GM18502 (cell line): ENCODE results near the gene ZBTB46.

Source experiments
- ATAC-seq: cut with Tn5 transposase; IDR thresholded peaks from one replicate; pipeline ENCODE4 v1.9.1; 2021; ENCODE audit warnings: mild to moderate bottlenecking; ENCODE audit not compliant: unreplicated experiment, poor library complexity

ZBTB46 gene

DNA sequence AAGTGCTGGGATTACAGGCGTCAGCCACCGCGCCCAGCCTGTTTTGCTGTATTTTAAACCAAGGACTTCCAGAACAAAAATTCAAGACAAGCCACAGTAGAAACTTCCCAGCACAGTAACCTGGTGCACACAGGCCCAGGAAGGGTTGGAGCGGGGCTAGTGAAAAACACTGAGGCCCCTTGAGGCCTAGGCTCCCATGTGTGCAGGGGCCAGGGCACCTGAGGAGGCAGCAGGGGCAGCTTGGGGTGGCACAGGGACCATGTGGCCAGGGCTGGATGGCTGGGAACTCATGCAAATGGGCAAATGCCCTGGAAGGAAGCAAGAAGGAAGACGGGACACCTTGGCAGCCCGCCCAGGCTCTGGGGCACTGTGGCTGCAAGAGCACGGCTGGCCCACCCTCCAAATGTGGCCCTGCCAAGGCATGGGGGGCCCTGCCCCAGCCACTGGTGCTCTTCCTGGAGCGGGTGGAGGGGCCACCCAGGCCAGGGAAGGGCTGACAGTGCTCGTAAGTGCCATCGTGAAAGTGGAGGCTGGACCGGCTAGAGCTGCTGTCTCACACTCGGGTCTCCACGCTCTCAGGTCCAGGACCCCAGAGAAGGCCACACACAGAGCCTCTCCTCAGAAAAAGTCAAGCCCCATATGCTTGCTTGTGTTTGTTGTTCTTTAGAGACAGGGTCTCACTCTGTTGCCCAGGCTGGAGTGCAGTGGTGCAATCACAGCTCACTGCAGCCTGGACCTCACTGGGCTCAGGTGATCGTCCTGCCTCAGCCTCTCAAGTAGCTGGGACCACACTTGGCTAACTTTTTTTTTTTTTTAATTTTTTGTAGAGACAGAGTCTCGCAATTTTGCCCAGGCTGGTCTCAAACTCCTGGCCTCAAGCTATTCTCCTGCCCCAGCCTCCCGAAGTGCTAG, 81.2 kb downstream of the ZBTB46 start:
- ATAC-seq = no peak

DNA sequence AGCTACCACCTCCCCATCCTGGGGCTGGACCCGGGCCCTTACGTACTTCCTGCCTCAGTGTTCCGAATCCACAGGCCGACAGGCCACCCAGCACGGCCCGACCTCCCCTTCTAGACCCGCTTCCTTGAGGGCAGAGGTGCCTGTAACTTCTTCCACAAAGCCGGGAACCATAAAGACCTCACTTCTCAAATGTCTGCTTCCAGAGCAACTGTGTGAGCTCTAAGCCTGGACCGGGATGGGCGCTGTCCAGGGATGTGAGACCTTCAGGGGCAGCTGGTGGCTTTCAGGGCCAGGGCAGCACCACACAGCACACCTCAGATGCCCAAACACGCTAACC, 82.2 kb downstream of the ZBTB46 start:
- ATAC-seq = no peak

DNA sequence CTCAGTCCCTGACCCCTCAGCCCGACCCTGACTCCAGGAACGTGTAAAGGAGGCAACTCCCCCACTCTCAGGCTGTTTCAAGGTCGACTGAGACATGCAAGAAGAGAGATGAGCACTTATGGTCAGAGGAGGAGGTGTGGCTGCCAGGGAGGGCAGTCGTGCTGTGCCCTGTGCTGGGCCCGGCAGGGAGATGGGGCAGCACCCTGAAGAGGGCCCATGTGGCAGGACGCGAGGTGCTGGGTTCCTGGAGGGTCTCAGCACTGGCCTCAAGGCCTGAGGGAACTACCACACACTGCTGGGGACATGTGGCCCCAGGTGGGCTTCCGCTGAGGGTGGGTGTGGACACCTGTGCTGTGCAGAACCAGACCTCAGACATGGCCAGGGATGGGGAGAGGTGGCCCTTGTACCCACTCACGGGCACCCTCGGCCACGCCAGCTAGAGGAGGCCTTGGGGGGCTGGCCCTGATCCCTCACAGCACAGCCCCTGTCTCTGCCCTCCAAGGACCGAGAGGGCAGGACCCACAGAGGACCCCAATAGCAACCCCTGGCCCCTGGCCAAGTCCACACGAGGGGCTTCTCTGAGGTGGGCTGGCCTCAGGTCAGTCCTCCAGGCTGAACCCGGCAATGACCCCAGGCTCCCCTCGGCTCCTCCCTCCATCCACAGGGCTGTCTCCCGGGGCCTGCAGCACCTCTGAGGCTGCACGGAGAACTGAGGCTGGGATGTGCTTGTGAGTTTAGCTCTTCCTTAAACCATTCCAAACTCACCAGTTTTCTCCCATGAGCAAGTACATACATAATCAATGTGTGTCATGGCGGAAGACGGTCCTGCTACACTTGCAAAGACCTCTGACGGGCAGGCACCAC, 82.8 kb downstream of the ZBTB46 start:
- ATAC-seq = no peak

DNA sequence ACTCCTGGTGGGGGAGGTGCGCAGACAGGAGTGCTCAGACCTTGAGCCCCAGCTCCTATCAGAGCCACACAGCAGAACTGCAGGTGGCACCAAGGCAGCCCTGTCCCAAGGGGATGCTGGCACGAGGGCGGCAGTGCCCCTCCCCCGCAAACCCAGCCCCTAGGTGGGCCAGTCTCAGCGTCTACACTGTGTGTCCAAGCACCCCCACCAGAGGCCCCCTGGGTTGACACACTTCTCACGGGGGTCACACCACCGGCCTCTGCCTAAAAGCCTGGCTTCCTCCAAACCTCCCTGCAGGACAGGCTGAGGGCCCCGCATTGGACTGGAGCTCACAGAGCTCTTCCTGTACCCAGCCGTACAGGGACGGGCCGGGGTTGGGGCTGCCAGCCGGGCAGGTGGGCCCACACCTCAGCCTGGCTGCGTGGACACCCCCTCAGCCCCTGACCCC, 83.4 kb downstream of the ZBTB46 start:
- ATAC-seq = no peak

DNA sequence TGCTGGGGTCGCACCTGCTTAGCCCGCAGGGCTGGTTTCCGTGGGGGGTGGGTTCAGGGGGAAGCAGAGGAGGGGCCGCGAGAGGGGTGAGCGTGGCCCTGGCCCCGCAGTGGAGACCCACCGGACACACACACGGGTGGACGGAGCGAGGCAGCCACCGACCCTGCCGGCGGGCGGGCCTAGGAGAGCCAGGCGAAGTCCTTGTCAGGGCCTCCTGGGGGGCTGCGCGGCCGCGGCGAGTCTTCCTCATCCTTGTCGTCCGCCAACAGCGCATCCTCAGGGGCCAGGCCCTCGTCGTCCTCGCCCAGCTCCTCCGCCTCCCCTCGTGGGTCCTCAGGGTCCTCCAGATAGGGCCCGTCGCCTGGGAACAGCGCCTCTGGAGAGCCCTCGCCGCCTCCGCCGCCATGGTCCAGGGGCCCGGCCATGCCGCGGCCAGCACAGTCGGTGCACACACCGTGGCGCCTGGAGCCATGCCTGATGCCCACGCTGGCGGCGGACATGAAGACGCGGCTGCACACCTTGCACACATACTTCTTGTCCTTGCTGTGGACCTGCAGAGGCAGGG, 84.2 kb downstream of the ZBTB46 start:
- no peak for ATAC-seq

DNA sequence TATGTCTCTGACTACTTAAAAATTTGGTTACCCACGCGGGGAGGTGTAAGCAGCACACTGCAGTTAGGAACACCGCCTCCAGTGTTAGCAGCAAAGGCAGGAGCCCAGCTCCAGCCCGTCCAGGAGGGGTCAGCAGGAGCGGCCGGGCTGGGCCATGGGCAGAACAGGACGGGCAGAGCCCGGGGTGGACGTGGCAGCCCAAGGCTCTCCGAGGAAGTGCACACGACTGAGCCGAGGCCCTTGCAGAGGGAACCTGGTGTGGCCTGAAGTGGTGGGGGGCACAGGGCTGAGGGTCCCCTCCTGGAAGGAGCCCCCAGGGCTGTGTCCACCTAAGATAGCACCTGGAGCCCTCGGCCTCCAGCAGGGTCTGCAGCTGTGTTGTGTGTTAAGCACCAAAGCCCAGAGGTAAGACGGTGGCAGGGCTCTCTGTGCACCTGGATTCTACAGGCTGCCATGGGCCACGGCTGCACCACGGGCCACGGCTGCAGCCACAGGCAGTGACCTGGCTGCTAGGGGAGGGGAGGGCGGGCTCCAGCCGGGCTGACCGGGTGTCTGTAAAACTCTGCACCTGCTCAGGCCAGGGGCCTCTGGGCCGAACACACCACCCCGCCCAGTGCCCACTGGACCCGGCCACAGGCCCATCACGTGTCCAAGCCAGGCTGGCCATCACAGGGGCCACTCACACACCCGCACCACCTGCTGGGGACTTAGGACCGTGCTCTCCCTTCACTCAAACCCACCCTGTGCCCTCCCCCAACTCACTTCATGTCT, 84.9 kb downstream of the ZBTB46 start:
- no peak for ATAC-seq

DNA sequence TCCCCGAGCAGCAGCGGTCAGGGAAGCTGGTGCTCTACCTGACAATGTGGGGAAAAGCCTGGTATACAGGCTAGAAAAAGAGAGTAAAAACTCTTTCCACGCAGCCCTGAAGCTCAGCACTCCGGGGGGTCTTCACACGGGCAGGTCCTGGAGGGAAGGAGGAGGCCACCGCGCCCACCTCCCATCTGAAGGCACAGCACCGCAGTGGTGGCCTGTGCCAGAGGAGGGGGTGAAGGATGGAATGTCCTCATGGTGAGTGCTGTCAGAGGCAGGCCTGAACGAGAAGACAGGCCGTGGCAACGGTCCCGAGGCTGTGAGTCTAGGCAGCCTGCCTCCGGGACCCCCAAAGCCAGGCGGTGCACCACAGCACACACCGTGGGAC, 85.6 kb downstream of the ZBTB46 start:
- no peak for ATAC-seq

DNA sequence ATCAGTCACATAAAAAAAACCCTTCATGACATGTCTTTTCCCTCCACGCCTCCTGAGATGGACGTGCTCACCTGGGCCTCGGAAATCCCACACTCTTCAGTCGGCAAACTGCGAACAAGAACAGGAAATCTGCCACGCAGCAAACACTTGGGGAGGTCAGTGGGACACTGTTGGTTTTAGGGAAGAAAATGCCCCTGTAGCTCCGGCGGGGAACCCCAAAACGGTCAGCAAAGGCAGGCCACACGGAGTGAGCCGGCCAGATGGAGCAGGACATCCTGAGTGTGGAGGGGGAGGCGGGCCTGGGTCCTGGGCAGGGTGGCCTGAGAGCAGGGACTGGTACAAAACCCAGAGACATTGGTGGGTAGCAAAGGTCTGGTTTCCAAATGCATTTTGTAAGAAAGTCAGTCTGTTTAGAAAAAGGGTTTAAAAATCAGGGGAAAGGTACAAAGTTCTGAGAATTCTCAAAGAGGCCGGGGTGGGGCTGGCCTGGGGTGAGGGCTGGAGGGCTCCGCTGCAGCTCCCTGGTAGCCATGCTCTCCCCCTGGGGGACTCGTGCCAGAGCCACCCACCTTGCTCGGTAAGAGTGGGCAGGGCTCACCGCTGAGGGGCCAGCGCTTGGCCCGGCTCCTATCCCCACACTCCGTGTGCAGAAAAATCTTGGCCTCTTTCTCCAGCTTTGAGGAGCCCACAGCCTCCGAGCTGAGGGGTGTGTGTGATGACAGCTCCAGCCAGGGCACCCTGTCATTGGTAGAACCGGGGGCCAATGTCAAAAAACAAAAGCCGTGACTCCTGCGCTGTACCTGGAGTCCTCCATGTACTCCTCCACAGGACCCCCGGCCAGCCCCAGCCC, 86.3 kb downstream of the ZBTB46 start:
- ATAC-seq = no peak

DNA sequence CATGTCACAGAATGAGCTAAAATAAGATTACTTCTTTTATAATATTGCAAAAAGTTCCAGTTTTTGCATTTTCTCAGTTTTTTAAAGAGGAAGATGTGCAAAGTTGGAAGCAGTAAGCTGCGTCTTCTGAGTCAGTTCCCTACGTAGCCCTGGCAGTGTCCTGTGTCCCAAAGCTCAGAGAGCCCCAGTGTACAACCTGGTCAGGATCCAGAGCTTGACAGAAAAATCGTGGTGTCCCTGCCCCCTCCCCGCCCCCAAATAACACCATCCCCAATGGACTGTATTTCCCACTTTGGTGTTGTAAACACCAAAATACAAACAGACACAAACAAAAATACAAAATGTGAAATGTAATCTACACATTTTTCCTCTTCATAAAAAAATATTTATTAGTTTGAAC, 86.9 kb downstream of the ZBTB46 start:
- ATAC-seq = no peak

DNA sequence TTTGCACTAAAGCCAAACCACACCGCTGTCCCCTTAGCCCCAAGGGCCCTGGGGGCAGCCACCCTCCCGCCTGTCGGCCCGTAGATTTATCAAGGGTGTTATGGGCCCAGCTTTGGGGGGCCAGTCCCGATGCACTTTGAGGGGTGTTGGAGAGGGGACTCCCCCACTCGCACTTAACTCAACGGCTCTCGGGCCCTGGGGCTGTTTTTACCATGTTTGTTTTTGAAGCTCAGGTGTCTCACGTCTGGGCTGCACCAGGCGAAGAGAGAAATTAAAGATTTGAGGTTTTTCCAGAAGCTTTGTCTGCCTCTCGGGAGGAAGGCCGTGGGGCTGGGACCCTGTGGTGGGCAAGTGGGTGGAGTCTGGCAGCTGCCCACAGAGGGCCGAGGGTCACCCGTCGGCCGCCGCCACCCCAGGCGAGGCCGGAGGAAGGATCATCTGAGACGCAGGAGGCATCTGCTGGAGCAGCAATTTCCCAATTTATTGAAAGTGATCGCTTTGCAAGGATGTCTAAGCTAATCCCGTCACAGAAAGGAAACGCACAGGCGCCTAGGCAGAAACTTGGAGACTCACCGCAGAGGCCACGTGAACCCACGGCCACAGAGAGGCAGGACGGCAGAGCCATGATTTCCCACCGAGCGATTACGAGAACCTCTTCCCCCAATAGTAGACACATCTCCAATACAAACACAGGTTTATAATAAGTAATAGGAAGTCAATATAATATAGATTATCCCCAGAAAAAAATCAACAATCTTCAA, 87.7 kb downstream of the ZBTB46 start:
- no peak for ATAC-seq

DNA sequence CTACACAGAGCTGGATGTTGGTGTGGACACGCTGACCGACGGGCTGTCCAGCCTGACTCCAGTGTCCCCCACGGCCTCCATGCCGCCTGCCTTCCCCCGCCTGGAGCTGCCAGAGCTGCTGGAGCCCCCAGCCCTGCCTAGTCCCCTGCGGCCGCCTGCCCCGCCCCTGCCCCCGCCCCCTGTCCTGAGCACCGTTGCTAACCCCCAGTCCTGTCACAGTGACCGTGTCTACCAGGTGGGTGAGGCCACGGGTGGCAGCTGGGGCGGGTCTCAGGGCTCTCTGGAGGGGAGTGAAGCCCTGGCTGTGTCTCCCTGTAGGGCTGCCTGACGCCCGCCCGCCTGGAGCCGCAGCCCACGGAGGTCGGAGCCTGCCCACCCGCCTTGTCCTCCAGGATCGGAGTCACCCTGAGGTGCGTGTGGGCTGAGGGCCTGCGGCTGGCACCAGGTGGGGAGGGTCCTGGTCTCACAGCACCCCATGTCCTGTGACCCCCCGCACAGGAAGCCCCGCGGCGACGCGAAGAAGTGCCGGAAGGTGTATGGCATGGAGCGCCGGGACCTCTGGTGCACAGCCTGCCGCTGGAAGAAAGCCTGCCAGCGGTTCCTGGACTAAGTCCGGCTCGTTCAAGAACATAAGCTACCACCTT, 88.6 kb downstream of the ZBTB46 start:
- no peak for ATAC-seq

DNA sequence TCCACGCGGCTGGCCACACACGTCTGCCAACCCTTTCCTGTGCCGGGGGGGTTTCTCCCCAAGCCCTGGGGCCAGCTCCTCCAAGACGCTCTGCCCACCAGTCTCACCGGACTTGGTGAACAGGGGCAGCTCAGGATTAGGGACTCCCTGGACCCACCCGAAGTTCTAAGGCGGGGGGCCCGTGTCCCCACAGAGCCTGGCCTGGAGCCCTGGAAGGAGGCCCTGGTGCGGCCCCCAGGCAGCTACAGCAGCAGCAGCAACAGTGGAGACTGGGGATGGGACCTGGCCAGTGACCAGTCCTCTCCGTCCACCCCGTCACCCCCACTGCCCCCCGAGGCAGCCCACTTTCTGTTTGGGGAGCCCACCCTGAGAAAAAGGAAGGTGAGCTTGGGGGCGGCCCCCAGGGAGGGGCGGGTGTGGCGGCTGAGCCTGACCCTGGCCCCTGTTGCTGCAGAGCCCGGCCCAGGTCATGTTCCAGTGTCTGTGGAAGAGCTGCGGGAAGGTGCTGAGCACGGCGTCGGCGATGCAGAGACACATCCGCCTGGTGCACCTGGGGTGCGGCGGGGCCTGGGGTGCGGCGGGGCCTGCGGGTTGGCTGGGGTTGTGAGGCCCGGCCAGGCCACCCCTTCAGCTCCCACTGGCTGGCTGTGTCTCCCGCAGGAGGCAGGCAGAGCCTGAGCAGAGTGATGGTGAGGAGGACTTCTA, 89.2 kb downstream of the ZBTB46 start:
- no peak for ATAC-seq

DNA sequence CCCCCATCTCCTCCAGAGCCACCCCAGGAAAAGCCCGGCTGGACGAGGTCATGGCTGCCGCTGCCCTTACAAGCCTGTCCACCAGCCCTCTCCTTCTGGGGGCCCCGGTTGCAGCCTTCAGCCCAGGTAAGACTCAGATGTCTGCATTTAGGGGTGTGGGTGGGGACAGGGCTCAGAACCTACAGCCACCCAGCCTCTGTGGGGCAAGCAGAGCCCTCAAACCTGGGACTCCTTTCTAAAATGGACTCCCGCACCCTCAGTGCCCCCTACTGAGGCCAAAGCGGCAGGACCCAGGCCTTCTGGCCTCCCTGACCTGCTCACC, 89.7 kb downstream of the ZBTB46 start:
- no peak for ATAC-seq

DNA sequence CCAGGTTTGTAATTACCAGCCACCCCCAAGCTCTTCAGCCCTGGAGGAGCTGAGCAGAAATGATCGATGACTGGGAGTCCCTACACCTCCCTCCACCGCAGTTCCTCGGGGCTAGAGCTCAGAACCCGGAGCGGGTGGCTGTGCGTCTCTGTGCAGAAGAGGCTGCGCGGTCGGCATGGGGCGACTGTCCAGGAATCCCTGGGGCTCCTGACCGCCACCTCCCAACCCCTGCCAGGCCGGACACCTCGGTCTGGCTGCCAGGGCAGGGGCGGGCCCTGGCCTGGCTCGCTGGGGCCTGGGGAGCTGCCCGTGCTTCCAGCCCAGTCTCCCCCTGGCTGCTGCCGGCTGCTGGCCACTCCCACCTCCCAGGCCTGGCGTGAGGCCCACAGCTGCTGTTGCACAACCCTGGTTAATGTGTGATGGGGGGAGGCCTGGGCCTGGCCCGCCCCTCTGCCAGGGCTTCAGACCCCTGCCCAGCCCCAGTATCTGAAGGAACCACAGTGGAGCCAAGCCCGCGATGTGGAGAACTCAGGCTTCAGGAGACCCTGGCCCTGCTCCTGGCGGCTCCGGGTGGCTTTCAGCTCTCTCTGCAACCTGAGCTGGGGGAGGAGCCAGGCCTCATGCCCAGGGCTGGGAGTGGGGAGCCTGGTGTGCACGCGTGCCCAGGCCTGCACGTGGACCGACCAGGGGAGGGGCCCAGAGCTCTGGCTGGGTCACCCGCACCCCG, 90.3 kb downstream of the ZBTB46 start:
- no peak for ATAC-seq

DNA sequence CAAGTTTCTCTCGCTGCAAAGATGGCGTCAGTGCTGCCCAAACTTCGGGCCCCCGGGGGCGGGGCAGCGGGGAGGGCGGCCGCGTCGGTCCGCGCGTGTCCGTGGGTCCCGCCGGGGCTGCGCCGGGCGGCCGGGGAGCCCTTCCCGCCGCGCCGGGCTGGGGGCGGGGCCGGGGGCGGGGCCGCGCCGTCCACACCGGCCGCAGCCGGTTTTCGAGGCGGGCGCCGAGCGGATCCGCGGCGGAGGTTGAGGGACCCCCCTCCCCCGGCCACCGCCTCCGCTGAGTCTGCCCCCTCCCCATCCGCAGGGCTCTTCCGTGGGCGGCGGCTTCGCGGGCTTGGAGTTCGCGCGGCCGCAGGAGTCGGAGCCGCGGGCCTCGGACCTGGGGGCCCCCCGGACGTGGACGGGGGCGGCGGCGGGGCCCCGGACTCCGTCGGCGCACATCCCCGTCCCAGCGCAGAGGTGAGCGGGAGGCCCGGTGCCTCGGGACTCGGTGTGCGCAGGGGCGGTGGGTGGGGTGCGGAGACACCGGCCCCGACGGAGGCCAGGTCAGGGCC, 90.9 kb downstream of the ZBTB46 start:
- ATAC-seq = no peak

DNA sequence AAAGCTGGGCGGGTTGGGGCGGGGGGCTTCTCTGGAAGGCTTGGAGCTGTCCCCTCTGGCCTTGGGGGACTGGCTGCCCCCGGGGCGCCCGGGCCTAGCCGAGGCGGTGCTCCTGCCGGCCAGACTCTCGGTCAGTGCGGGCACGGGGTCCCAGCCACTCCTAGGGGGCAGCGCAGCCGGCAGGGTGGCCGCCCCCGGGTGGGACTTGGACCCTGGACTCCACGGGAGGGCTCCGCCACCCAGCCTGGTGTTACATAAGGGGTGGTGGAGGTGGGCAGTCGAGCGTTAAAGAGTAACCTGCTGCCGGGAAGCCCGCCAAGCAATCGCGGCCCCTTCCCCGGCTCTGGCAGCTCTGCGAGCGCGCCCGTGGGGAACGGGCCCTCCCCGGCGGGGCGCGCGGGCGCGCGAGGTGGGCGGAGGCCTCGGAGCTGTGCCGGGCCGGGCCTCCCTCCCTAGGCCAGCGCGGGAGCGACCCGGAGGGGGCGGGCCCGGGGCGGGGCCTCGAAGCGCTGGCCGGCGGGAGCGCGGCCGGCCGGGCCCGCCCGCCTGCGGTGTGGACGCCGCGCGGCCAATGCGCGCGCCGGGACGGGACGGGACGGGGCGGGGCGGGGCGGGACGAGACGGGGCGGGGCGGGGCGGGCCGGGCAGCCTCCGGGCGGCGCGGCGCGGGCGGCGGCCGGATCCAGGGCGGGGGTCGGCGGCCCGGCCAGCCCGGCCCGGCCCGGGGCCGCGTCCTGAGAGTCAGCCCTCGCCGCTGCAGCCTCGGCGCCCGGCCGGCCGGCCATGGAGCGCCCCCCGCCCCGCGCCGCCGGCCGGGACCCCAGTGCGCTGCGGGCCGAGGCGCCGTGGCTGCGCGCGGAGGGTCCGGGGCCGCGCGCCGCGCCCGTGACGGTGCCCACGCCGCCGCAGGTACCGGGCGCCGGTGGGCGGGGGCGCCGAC, 91.7 kb downstream of the ZBTB46 start, which contains the start of gene SLC2A4RG:
TSS of gene SLC2A4RG (plus strand) at position 647 of the 940 bp plus-strand sequence. CDS start at position 784, 137 bp downstream.
- ATAC-seq = no peak
